Measurements from ENCODE around the gene URI1. TPM values are rescaled to one million over a fixed set of nuclear protein-coding genes. Genes with fewer than 3 reads are reported as not detected.

URI1 gene
- total and polyA plus RNA-seq, 2 of the 8 experiments (the other 6 are each of a cell fraction or from before 2014, with no cell fraction given), result 27.7 to 64.3 TPM

GRCh38 chr19:29944390-29945012 is 2.5 kb downstream of the URI1 start:
- Histone ChIP-seq H3K14ac (ENCODE audit: insufficient read length) (no peak overlapping the region), H2BK120ac (replicated peaks; ENCODE audit: low read depth, low read length) (no peak overlapping the region), H2BK12ac (ENCODE audit: low read depth, low read length) (no peak overlapping the region), H3K4ac (replicated peaks; ENCODE audit: insufficient read length, low read depth, low read length) (no peak overlapping the region), H2AK5ac (ENCODE audit: low read depth, low read length) (no peak overlapping the region), H3K23ac (ENCODE audit: insufficient read length) (no peak overlapping the region), H3K9me3 (ENCODE audit: insufficient read depth in 2 of 2, low read depth in 1 of 2, low read length in 1 of 2) (peaks cover 0 to 9% of the 10 kb centered on the region in 2 experiments; a peak in 2 of 4 replicates), H3K79me2 (ENCODE audit: control insufficient read depth in 1 of 2, insufficient read depth in 2 of 2, low read length in 2 of 2) (peaks cover 18 to 61% of the 10 kb centered on the region in 2 experiments), H3K4me3 (ENCODE audit: extremely low read depth in 1 of 4, insufficient read depth in 2 of 4, low read depth in 3 of 4, low read length in 4 of 4) (no peak overlapping the region), H3K79me1 (ENCODE audit: low read depth, low read length) (peaks cover 3% of the 10 kb centered on the region), H4K8ac (ENCODE audit: extremely low read depth, insufficient read depth, low read length) (no peak overlapping the region), H3K4me2 (ENCODE audit: insufficient read depth in 1 of 2, low read depth in 2 of 2, low read length in 2 of 2) (no peak overlapping the region; a peak in 1 of 4 replicates), H4K91ac (replicated peaks; ENCODE audit: insufficient read length, low read length) (no peak overlapping the region), H4K20me1 (replicated peaks in 1 of 2; ENCODE audit: control insufficient read depth in 1 of 2, insufficient read depth in 2 of 2, low read length in 2 of 2) (peaks cover 0 to 6% of the 10 kb centered on the region in 2 experiments), H3K27ac (ENCODE audit: low read depth, low read length) (no peak overlapping the region), H2BK5ac (ENCODE audit: low read depth, low read length) (no peak overlapping the region), H4K5ac (ENCODE audit: insufficient read length, low read depth, low read length) (no peak overlapping the region), H3K36me3 (ENCODE audit: control insufficient read depth in 2 of 4, insufficient read depth in 4 of 4, low read length in 3 of 4) (peaks cover 0 to 6% (median 0%) of the 10 kb centered on the region in 4 experiments; a peak in 1 of 8 replicates), H3K23me2 (ENCODE audit: low read depth, low read length) (peaks cover 2% of the 10 kb centered on the region; the same call in 1 of the 2 replicates), H3K4me1 (replicated peaks in 1 of 4; ENCODE audit: control insufficient read depth in 3 of 4, insufficient read depth in 4 of 4, low read length in 3 of 4) (no peaks in the 10 kb centered on the region), H3K27me3 (replicated peaks in 1 of 4; ENCODE audit: control insufficient read depth in 3 of 4, extremely low read depth in 1 of 4, insufficient read depth in 3 of 4, low read length in 3 of 4) (peaks cover 0 to 12% (median 9%) of the 10 kb centered on the region in 4 experiments; a peak in 3 of 7 replicates), H2AFZ (ENCODE audit: low read length) (no peak overlapping the region), H2BK15ac (ENCODE audit: low read length) (no peak overlapping the region), H3K56ac (replicated peaks; ENCODE audit: insufficient read length, low read depth, low read length) (no peak overlapping the region), H2BK20ac (ENCODE audit: low read length) (no peak overlapping the region), H3K9ac (replicated peaks in 1 of 4; ENCODE audit: extremely low read depth in 1 of 4, low read depth in 3 of 4, low read length in 3 of 4) (no peak overlapping the region), H3K18ac (ENCODE audit: extremely low read depth, low read length) (no peak overlapping the region)
- TF ChIP-seq RAD21 (IDR thresholded peaks at IDR 0.05 in 1 of 2, conservative IDR thresholded peaks at IDR 0.05 in 1 of 2; ENCODE audit: low read depth in 2 of 2, low read length in 2 of 2) (no peak), SP2 (IDR thresholded peaks at IDR 0.05; ENCODE audit: low read length) (no peak), ZNF274 (IDR thresholded peaks at IDR 0.05; ENCODE audit: borderline replicate concordance, extremely low read depth, low read length) (no peak), CHD2 (IDR thresholded peaks at IDR 0.05; ENCODE audit: low read length) (no peak), TEAD4 (IDR thresholded peaks at IDR 0.05; ENCODE audit: low read depth, low read length) (no peak), CREB1 (IDR thresholded peaks at IDR 0.05) (no peak), RFX5 (IDR thresholded peaks at IDR 0.05; ENCODE audit: borderline replicate concordance, low read depth, low read length) (no peak), GABPA (IDR thresholded peaks at IDR 0.05; ENCODE audit: borderline replicate concordance, insufficient read depth, low read length) (no peak)
- CTCF ChIA-PET (ENCODE audit: partially characterized antibody), result interaction anchor here (1.0 to 1.6 kb wide), 2 partner anchors 22 to 42 kb away, joined by 3 to 6 read pairs; no protein-coding TSS in a partner anchor
- FAIRE-seq, result no peak
- POLR2A ChIA-PET (ENCODE audit: partially characterized antibody), result interaction anchor here (0.6 kb wide), 1 partner anchor 15 kb away, joined by 3 read pairs; no protein-coding TSS in a partner anchor
- 91% methylated on average over 8 of the region's 8 CpGs; no CpG with 5 or more reads in 1 of the 2 experiments for WGBS, 2 experiments (ENCODE audit: extremely low coverage in 1 of 2, insufficient coverage in 1 of 2, insufficient read length in 1 of 2, insufficient replicate concordance in 2 of 2, low coverage in 1 of 2, low lambda C conversion rate in 2 of 2, missing lambda C conversion rate in 1 of 2)
- no peak for DNase-seq (ENCODE audit: low read depth in 1 of 2, low spot score in 2 of 2)

Measured in H1 (cell line).